Measurements from ENCODE around the gene FOSB. TPM values are rescaled to one million over a fixed set of nuclear protein-coding genes. Genes with fewer than 3 reads are reported as not detected.

The FOSB gene
- total and polyA plus RNA-seq, 9 of the 15 experiments (the other 6 are each of a cell fraction or from before 2014, with no cell fraction given): 0.11 to 2.7 (median 0.73) TPM

DNA sequence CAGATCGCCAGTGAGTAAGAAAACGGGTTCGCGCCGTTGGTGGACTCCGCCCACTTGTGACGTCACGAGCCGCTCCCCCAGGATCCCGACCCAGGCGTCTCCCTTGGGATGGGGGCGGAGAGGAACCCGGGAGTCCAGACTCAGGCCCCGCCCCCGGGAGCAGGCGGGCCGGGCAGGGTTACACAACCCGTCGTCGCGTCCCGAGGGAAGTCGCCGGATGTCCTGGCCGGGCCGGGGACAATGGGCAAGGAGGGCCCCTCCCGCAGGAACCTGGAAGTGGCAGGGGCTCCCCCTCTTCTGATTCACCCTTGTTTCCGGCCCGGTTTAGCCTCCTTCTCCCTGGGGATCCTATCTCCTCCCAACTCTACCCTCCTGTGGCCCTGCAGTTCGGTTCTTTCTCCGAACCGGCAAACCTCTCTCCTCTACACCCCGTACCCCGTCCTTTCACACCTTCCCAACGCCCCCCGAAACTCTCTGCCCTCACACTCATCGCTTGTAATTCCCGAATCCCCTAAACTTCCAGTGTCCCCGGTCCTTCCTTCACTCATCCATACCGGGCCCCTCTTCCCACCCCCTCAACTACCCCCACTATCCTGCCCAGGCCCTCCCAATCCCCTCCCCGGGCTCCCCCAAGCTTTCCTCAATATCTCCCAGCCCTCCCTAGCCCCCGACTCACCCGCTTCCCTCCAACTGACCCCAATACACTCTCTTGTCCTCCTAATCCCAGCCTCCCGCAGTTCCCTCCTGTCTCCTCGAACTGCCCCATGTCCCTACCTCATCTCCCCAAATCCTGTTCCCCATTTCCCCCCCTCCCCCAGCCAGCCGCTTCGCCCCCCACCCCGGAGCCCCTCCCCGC is 24.1 kb upstream of the FOSB start (continued):
- TF ChIP-seq TEAD4 (IDR thresholded peaks at IDR 0.05; ENCODE audit: low read length) (0 out of 2 replicates have a peak, but pooled peaks have one; percentile 7), TEAD4 (CRISPR knock-in tag; IDR thresholded peaks at IDR 0.05; ENCODE audit: borderline replicate concordance) (no peak), RBBP5 (IDR thresholded peaks at IDR 0.05; ENCODE audit: borderline replicate concordance, insufficient read depth, low read length, poor library complexity, severe bottlenecking) (no peak), MYC (IDR thresholded peaks at IDR 0.05; ENCODE audit: low read depth, low read length) (no peak), MYC (CRISPR knock-in tag; IDR thresholded peaks at IDR 0.05; ENCODE audit: borderline replicate concordance, low read depth) (no peak), TCF15 (CRISPR knock-in tag; IDR thresholded peaks at IDR 0.05) (no peak), TCF7 (IDR thresholded peaks at IDR 0.05; ENCODE audit: borderline replicate concordance) (no peak), TBL1XR1 (IDR thresholded peaks at IDR 0.05; ENCODE audit: low read length in 2 of 2) (no peak), AFF4 (CRISPR knock-in tag; IDR thresholded peaks at IDR 0.05) (peak; percentile 83; the same call in 1 of the 2 replicates), CBX8 (IDR thresholded peaks at IDR 0.05; ENCODE audit: borderline replicate concordance, extremely low read depth, low read depth, low read length, poor library complexity, severe bottlenecking) (no peak), MAX (CRISPR knock-in tag; IDR thresholded peaks at IDR 0.05) (no peak), MAFG (tag; conservative IDR thresholded peaks at IDR 0.05) (no peak), DLX4 (CRISPR knock-in tag; IDR thresholded peaks at IDR 0.05) (no peak), MED1 (CRISPR knock-in tag; IDR thresholded peaks at IDR 0.05; ENCODE audit: borderline replicate concordance) (no peak), HSF4 (CRISPR knock-in tag; IDR thresholded peaks at IDR 0.05; ENCODE audit: borderline replicate concordance) (no peak), KDM2B (CRISPR knock-in tag; IDR thresholded peaks at IDR 0.05) (no peak)
- TF ChIP-seq, protein P1, sequence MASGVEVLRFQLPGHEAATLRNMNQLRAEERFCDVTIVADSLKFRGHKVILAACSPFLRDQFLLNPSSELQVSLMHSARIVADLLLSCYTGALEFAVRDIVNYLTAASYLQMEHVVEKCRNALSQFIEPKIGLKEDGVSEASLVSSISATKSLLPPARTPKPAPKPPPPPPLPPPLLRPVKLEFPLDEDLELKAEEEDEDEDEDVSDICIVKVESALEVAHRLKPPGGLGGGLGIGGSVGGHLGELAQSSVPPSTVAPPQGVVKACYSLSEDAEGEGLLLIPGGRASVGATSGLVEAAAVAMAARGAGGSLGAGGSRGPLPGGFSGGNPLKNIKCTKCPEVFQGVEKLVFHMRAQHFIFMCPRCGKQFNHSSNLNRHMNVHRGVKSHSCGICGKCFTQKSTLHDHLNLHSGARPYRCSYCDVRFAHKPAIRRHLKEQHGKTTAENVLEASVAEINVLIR (CRISPR knock-in tag; IDR thresholded peaks at IDR 0.05): peak; percentile 89
- TF ChIP-seq, protein P2, sequence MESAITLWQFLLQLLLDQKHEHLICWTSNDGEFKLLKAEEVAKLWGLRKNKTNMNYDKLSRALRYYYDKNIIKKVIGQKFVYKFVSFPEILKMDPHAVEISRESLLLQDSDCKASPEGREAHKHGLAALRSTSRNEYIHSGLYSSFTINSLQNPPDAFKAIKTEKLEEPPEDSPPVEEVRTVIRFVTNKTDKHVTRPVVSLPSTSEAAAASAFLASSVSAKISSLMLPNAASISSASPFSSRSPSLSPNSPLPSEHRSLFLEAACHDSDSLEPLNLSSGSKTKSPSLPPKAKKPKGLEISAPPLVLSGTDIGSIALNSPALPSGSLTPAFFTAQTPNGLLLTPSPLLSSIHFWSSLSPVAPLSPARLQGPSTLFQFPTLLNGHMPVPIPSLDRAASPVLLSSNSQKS (CRISPR knock-in tag; IDR thresholded peaks at IDR 0.05): no peak
- TF ChIP-seq, protein P3, sequence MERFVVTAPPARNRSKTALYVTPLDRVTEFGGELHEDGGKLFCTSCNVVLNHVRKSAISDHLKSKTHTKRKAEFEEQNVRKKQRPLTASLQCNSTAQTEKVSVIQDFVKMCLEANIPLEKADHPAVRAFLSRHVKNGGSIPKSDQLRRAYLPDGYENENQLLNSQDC (CRISPR knock-in tag; IDR thresholded peaks at IDR 0.05): no peak
